ENCODE data around the gene EFCAB14. TPM values are rescaled to one million over a fixed set of nuclear protein-coding genes. Genes with fewer than 3 reads are reported as not detected.

Gene EFCAB14
- total and polyA plus RNA-seq, 2 of the 8 experiments (the other 6 are each of a cell fraction or from before 2014, with no cell fraction given) = 19.4 to 40.4 TPM

GRCh38 chr1:46681333-46682034, 37.4 kb downstream of the EFCAB14 start:
- no peak overlapping the region for H3K4ac ChIP-seq (replicated peaks; ENCODE audit: insufficient read length, low read depth, low read length)
- H3K27me3 ChIP-seq (replicated peaks in 1 of 4; ENCODE audit: control insufficient read depth in 3 of 4, extremely low read depth in 1 of 4, insufficient read depth in 3 of 4, low read length in 3 of 4) = no peaks in the 10 kb centered on the region
- no peaks in the 10 kb centered on the region for H3K23me2 ChIP-seq (ENCODE audit: low read depth, low read length)
- POLR2A ChIA-PET (ENCODE audit: partially characterized antibody) = interaction anchor here (0.6 to 1.9 kb wide), 4 partner anchors 14 to 54 kb away, joined by 3 to 6 read pairs (median 3); partner anchors contain the start of gene ATPAF1
- H2BK15ac ChIP-seq (ENCODE audit: low read length) = no peak overlapping the region
- H4K91ac ChIP-seq (replicated peaks; ENCODE audit: insufficient read length, low read length) = no peak overlapping the region
- H4K8ac ChIP-seq (ENCODE audit: extremely low read depth, insufficient read depth, low read length) = no peak overlapping the region
- peaks cover 1 to 8% (median 4%) of the 10 kb centered on the region in 4 experiments; a peak in 2 of 7 replicates for H3K4me1 ChIP-seq (replicated peaks in 1 of 4; ENCODE audit: control insufficient read depth in 3 of 4, insufficient read depth in 4 of 4, low read length in 3 of 4)
- no peak overlapping the region for H2BK12ac ChIP-seq (ENCODE audit: low read depth, low read length)
- H3K79me1 ChIP-seq (ENCODE audit: low read depth, low read length) = no peaks in the 10 kb centered on the region
- H3K9me3 ChIP-seq (ENCODE audit: insufficient read depth in 2 of 2, low read depth in 1 of 2, low read length in 1 of 2) = no peaks in the 10 kb centered on the region
- peaks cover 7 to 59% (median 39%) of the 10 kb centered on the region in 4 experiments for H3K36me3 ChIP-seq (ENCODE audit: control insufficient read depth in 2 of 4, insufficient read depth in 4 of 4, low read length in 3 of 4)
- no peak overlapping the region for H4K5ac ChIP-seq (ENCODE audit: insufficient read length, low read depth, low read length)
- no peak overlapping the region for H2AFZ ChIP-seq (ENCODE audit: low read length)
- no peak overlapping the region for H2BK20ac ChIP-seq (ENCODE audit: low read length)
- DNase-seq (ENCODE audit: low read depth in 1 of 2, low spot score in 2 of 2) (no peak), FAIRE-seq (peak; percentile 7)
- no peak overlapping the region for H3K18ac ChIP-seq (ENCODE audit: extremely low read depth, low read length)
- H3K9ac ChIP-seq (replicated peaks in 1 of 4; ENCODE audit: extremely low read depth in 1 of 4, low read depth in 3 of 4, low read length in 3 of 4) = no peak overlapping the region
- H3K56ac ChIP-seq (replicated peaks; ENCODE audit: insufficient read length, low read depth, low read length) = no peak overlapping the region
- H2BK120ac ChIP-seq (replicated peaks; ENCODE audit: low read depth, low read length) = no peak overlapping the region
- no peak overlapping the region for H3K23ac ChIP-seq (ENCODE audit: insufficient read length)
- H2BK5ac ChIP-seq (ENCODE audit: low read depth, low read length) = no peak overlapping the region
- H3K4me3 ChIP-seq (ENCODE audit: extremely low read depth in 1 of 4, insufficient read depth in 2 of 4, low read depth in 3 of 4, low read length in 4 of 4) = no peak overlapping the region
- no peaks in the 10 kb centered on the region for H4K20me1 ChIP-seq (replicated peaks in 1 of 2; ENCODE audit: control insufficient read depth in 1 of 2, insufficient read depth in 2 of 2, low read length in 2 of 2)
- CTCF ChIA-PET (ENCODE audit: partially characterized antibody) = interaction anchor here (1.1 to 1.2 kb wide), 2 partner anchors 59 to 498 kb away, joined by 3 to 4 read pairs; no protein-coding TSS in a partner anchor
- H3K79me2 ChIP-seq (ENCODE audit: control insufficient read depth in 1 of 2, insufficient read depth in 2 of 2, low read length in 2 of 2) = no peaks in the 10 kb centered on the region
- no peak overlapping the region for H3K27ac ChIP-seq (ENCODE audit: low read depth, low read length)
- H3K4me2 ChIP-seq (ENCODE audit: insufficient read depth in 1 of 2, low read depth in 2 of 2, low read length in 2 of 2) = no peak overlapping the region
- H2AK5ac ChIP-seq (ENCODE audit: low read depth, low read length) = no peak overlapping the region
- WGBS, 2 experiments (ENCODE audit: extremely low coverage in 1 of 2, insufficient coverage in 1 of 2, insufficient read length in 1 of 2, insufficient replicate concordance in 2 of 2, low coverage in 1 of 2, low lambda C conversion rate in 2 of 2, missing lambda C conversion rate in 1 of 2) = 92% methylated on average over 1 of the region's 1 CpG; no CpG with 5 or more reads in 1 of the 2 experiments
- H3K14ac ChIP-seq (ENCODE audit: insufficient read length) = no peak overlapping the region
- TF ChIP-seq SIN3A (conservative IDR thresholded peaks at IDR 0.05 in 1 of 2, IDR thresholded peaks at IDR 0.05 in 1 of 2; ENCODE audit: low read depth in 1 of 2, low read length in 2 of 2) = no peak
- TF ChIP-seq TCF12 (IDR thresholded peaks at IDR 0.05; ENCODE audit: low read depth, low read length) = no peak
